ENCODE measurements around the gene SPNS2.
"Not testable (repeated sequence)": the region's sequence is repeated elsewhere in the genome, so short reads cannot be mapped to it uniquely, and the experiment has no call there.

Gene SPNS2

DNA sequence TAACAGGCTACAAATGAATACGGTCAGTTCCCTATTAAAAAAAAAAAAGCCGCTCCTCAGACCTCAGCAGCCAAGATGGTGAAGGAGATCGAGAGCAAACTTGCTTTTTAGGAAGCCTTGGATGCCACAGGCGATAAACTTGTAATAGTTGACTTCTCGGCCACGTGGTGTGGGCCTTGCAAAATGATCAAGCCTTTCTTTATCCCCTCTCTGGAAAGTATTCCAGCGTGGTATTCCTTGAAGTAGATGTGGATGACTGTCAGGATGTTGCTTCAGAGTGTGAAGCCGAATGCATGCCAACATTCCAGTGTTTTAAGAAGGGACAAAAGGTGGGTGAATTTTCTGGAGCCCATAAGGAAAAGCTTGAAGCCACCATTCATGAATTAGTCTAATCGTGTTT lies 73.5 kb downstream of the SPNS2 start:
- DNase-seq (ENCODE audit: low spot score), result no peak

DNA sequence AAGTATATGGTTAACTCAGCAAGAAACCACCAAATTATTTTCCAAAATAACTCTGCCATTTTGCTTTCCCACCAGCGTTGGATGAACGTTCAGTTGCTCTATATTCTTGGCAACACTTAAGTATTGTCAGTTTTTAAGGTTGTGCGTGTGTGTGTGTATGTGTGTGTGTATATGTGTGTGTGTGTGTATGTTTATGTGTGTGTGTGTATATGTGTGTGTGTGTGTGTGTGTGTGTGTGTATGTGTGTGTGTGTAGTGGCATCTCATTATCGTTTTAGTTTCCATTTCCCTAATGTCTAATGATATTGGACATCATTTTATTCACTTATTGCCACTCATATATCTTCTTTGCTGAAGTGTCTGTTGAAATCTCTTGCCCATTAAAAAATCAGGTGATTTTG lies 74.4 kb downstream of the SPNS2 start:
- DNase-seq (ENCODE audit: low spot score), result no peak

DNA sequence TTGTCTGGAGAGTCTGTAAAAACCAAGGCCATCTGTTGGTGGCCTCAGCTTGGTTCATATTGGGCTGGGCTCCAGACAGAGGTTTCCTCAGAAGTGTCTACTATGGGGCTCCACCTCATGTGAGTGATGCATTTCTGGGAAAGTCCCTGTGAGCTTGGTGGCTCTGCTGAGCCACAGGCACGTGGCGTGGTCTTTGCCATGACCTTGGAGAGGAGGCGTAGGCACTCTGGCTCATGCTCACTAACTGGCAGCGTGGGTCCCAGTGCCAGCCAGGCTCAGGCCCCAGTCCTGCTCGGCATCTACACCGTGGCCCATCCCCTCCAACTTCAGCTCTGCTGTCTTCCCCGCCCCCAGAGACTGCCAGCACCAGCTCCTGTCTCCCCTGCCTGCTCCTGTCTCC lies 75.0 kb downstream of the SPNS2 start:
- DNase-seq (ENCODE audit: low spot score), result no peak

DNA sequence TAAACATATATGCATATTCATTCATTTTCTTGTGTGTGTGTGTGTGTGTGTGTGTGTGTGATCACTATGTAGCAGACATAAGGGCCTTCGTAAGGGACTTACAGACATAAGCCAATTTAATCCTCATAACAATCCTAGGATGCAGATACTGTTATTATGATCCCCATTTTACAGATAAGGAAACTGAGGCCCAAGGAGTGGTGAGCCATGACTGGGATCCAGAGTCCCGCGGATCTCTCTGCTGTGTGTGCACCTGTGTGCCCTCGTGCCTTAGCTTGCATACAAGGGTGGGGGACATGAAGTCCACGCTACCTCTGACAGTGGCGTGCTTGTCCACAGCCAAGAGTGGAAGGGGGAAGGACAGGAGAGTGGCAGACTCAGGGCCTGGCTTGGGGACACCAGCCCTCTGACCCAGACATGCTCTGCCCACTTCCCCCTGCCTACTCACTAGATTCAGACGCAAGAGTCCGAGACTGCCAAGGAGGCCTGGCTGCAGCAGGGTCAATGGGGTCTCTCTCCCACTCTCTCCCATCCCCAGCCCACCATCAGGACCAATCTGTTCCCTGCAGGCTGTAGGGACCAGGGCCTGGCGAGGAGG lies 75.9 kb downstream of the SPNS2 start:
- DNase-seq (ENCODE audit: low spot score), result no peak

DNA sequence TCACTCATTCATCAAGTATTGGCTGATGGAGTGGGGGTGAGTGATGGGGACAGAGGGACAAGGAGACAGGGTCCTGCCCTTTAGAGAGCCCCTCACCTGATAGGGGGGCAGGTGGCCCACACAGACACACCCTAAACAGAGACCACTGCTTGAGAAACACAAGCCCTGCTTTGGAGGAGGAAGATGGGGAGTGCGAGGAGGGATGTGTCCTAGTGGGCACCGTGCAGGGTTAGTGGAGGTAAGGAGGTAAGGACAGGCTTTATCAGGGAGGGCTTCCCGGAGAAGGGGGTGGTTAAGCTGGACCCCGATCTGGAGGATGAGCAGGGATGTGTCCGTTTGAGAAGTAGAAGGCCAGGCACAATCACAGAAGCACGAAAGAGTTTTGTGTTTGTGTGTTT lies 77.5 kb downstream of the SPNS2 start:
- DNase-seq (ENCODE audit: low spot score), result no peak

DNA sequence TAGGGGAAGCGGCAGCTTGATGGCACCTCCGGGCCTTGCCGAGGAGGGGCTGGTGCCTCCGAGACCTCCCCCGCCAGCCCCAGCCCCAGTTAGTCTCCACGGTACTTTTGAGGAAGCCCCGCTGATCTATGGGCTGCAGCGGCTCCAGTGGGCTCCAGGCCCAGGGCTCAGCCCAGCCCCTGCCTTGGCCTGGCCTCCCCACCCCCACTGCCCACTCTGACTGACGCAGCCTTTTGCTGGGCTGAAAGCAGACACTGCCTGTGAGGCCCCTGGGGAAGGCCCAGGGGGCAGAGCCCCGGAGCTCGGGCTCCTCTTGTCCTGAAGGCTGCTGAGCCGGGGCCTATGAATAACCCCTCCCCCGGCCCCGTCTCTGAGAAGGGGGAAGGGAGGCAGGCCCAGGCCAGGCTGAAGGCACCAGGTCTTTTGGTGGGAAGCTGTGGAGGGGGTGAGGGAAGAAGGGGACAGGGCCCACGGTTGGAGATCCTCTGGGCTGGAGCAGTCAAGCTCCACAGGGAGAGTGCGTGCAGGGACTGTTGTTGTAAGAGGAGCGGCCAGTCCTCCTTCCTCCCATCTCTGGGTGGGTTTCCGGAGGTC lies 78.1 kb downstream of the SPNS2 start:
- DNase-seq (ENCODE audit: low spot score), result no peak

DNA sequence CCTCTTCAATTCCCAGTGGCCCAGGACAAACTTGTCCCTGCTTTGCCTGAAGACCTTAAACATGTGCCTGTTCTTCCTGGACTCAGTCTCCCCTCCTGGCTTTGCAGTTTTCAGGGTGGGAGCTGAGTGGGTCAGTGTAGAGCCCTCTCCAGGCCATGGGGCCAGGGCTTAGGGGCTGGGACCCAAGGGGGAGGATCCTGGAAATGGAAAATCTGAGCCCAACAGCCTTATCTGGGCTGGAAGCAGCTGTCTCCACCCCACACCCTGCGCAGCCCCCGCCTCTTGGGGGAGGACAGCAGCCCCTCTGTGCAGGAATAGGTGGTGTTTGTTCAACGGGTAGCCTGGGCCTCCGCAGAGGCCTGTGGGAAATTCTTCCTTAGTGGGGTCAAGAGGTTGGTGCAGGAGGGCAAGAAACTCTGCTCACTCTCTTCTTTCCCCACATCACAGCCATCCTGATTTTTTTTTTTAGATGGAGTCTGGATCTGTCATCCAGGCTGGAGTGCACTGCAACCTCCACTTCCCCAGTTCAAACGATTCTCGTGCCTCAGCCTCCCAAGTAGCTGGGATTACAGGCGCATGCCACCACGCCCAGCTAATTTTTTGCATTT lies 78.8 kb downstream of the SPNS2 start:
- no peak for DNase-seq (ENCODE audit: low spot score)

DNA sequence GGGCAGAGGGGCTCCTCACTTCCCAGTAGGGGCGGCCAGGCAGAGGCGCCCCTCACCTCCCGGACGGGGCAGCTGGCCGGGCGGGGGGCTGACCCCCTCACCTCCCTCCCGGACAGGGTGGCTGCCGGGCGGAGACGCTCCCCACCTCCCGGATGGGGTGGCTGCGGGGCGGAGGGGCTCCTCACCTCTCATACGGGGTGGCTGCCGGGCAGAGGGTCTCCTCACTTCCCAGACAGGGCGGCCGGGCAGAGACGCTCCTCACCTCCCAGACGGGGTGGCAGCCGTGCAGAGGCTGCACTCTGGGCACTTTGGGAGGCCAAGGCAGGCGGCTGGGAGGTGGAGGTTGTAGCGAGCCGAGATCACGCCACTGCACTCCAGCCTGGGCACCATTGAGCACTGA lies 79.7 kb downstream of the SPNS2 start:
- not testable (repeated sequence) for DNase-seq (ENCODE audit: low spot score)

DNA sequence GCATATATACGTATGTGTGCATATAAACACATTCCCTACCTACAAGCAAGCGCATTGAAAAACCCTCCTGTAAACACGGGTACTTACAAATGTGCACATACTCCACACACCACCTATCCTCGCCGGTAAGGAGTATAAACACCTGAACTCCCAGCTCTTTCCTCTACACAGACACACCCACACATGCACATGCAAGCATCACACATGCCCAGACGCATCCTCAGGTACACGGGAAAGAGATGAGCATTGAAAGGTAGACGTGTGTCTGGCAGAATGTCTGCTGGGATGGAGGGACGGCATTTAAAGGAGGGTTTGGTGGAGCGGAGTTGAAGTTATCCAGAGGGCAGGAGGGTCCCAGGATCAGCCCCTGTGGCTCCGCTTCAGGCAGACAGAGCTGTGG lies 81.0 kb downstream of the SPNS2 start:
- DNase-seq (ENCODE audit: low spot score), result no peak

DNA sequence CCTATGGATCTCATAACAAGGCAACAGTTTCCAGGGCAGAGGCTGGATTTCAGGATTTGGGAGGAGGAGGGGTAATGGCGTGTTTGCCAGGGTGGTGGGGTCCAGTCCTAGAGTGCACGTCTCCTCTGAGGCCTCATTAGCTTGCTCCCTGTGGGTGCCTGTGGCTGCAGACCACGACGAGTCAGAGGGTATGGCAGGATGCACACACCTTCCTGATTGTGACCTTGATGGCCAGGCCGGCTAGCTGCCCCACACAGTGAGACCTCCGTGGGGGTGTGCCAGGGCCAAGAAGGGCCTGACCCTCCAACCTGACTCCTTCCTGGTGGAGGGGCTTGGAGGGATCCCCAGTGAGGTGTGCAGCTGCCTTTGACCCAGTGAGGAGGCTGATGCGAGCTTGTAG lies 81.6 kb downstream of the SPNS2 start:
- DNase-seq (ENCODE audit: low spot score), result no peak

DNA sequence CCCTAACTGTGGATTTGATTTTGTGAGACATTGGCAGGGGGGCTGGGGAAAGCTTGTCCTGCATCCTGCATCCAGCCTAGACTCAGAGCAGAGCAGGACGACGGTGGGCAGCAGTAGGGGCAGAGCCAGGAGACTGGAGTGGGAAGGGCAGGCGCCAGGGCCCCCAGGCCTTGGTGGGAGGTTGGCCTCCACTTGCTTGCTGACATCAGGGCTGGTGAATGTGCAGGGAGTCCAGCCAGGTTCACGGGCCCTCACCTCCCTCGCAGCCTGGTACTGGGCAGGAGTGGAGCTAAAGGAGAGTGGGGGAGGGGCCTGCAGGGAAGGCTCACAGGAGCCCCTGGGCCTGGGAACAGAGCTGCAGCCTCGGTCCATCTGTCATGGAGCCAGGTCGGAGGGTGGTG lies 83.4 kb downstream of the SPNS2 start:
- no peak for DNase-seq (ENCODE audit: low spot score)

DNA sequence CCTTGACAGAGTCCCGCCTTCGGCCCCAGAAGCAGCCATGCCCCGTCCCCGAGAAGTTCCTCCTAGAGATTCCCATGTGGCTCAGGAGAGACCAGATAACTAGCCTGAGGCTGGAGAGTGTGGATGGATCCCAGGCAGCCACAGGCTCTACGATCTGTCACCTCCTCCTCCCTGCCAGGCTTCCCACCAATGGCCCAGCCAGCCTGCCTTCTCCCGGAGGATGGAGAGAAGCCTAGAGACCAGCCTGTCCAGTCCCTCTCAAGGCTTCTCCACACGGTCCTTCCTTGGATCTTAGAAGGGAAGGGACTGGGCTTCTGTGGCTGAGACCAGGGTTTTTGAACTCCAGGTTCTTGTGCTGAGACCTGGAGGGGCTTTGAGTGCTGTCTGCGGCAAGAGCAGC lies 84.0 kb downstream of the SPNS2 start:
- no peak for DNase-seq (ENCODE audit: low spot score)

DNA sequence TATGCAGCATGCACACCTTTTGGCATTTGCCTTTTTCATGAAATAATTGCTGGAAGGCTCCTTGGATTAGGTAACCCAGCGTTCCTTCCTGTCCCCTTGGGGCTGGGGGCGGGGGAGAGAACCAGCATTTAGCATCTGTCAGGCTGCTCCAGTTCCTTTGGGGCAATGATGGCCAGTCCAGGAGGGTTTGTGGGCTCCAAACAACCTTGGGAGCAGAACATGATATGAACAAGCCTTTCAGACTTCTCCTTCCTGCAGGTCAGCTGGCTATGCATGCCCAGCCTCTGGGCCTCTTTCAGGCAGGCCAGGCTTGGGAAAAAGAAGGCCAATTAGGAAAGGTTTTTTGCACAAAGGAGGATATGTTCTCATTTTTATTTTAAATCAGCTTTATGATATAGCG lies 84.5 kb downstream of the SPNS2 start:
- DNase-seq (ENCODE audit: low spot score), result no peak

DNA sequence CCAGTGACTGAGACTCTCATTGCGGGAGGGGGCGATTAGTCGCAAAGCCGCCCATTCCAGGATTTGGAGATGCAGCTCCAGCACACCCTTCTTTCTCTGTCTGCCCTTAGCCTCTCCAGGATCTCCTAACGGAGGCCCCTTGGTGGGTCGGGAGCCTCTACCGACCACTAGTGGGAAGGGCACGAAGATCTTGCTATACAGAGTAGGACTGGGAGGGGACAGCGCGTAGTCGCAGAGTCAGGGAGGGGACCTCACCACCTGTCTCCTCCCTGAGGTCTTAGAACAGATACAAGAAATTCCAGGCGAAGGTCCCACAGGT lies 85.1 kb downstream of the SPNS2 start:
- DNase-seq (ENCODE audit: low spot score), result peak; percentile 47

DNA sequence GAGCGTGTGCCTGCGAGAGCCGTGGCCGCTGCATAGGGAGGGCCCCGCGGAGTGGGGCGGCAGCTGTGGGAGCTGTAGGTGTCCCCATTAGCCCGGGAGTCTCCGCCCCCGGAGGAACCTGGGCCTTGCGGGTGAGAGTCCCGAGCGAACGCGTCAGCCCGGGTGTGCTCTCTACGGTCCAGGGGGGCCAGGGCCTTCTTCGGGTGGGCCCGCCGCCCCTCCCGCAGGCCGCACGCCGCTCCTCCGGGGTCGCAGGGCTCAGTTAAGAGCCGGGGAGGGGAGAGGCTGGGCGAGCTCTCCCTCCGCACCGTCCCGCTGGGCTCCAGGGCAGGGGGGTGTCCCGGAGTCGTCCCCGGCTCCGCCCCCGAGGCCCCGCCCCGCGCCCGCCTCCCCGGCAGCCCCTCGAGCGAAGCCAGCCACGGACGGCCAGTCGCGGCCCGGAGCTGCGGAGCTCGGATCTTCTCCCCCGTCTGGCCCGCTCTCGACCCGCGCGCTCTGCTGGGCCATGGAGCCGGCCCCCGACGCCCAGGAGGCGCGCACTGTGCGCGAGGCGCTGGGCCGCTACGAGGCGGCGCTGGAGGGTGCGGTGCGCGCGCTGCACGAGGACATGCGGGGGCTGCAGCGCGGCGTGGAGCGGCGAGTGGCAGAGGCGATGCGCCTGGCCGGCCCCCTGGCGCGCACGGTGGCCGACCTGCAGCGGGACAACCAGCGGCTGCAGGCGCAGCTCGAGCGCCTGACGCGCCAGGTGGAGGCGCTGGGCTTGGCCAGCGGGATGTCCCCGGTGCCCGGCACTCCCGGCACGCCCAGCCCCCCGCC lies 85.6 kb downstream of the SPNS2 start, which contains the start of gene SMTNL2:
Gene SMTNL2 (plus strand): TSS at position 429 of the 816 bp plus-strand sequence. CDS start 77 bp downstream, at position 506.
- no peak for DNase-seq (ENCODE audit: low spot score)

DNA sequence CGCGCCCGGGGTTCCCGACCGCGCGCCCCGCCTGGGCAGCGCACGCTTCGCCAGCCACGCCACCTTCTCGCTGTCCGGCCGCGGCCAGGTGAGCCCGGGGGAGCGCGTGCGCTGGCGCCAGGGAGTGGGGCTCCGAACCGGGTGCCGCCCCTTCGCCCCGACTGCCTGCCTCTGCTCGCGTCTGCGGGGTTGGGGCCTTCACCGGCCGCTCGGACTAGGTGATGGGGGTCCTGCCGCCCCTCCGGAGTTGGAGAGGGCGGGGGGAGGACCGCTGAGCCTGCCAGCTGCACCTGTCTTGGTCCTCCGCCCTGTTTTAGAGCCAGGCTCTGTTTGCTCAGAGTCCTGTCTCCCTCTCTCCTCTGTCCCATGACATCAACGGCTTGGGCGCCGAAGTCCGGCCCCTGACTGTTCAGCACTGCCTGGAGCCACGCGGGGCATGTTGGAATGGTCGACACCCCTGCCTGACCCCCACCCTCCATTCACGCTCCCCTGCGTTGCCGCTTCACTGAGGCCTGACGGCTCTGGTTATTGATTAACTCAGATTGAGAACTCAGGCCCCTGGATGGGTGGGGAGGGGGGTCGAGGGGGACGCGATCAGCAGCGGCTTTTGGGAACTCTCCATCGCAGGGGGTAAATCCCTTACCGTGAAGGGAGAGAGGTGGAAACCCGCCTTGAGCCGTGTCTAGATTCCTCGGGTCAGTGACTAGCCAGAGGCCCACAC lies 86.4 kb downstream of the SPNS2 start:
- no peak for DNase-seq (ENCODE audit: low spot score)

DNA sequence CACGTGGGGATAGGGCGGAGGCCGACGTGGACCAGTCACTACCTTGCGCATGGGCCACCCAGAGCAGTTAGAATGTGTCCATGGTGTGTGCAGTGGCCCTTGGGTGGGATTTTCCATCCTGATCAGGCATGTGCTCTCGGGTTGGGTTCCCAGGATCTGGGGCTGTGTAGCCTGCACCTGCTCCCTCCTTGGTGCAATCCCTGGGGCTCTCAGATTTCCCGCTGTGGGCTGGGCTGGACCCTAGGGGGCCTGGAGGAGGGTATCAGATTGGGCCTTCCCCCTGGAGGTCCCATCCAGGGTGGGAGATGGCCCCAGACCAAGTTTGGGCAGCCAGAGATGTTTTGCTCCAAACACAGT lies 86.9 kb downstream of the SPNS2 start:
- no peak for DNase-seq (ENCODE audit: low spot score)

DNA sequence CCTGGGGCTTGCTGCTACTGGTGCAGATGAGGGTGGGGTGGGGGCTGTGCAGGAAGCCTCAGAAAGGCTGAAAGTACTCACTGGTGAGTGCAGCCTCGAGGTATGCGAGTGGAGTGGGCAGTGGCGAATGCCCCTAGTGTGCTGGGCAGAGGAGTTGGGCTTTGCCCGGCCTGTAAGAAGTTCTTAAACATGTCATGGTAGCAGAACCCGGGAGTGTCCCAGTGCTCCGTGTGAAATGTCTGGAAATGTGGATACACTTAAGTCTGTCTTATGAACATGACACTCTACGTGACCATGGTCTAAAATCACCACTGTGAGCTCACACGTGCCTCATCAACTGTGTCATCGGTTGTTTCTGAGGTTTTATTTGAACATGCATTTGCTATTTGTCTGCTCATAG lies 87.4 kb downstream of the SPNS2 start:
- no peak for DNase-seq (ENCODE audit: low spot score)

DNA sequence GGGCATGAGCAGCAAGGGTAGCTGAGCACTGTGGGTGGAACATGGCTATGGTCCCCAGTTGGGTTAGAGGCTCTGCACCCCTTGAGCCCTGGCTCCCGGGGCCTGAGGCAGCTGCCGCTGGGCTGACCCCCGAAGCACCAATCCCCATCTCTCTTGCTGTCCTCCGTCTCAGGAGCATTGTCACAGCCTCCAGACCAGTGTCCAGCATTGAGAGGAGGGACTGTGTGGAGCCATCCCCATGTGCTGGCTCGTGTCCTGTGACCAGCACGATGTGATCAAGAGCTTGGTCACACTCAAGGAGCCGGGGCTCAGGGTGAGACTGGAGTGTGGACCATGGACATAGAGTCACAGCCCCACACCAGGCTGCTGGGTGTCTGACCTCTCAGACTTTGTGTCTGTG lies 88.5 kb downstream of the SPNS2 start:
- DNase-seq (ENCODE audit: low spot score), result no peak

DNA sequence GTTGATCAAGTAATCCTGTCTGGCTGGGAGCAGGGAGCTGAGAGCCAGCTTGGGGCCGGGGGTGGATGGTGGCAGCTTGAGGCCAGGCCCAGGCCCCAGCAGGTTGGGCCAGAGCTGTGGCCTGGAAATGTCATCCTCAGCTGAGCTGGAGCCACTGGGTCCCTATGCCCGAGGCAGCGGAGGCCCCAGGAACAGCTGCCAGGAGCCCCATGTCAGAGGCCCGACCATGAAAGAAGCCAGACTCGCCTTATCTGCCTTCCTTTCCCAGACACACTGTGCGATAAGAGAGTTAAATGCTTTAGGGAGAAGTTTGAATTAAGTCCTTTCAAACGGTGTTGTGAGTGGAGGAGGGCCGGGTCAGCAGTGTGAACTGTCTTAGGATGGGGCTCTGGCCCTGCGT lies 89.1 kb downstream of the SPNS2 start:
- DNase-seq (ENCODE audit: low spot score), result no peak

DNA sequence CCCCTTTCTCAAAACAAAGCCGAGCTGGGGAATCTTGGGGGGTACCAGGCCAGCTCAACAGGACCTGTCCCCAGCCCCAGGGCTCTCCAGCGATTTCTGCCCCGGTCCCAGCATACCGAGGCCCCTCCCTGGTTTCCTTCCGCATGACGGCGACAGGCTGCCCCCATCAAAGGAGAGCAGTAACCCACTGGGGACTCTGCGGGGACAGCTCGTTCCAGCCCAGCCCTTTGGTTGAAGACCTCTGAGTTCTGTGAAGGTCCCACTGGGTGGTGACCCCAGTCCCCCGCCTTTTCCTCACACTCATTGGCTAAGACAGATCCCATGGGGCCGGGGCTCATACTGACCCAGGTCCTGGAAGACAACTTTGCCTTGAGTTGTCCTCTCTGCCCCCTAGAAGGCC lies 89.7 kb downstream of the SPNS2 start:
- DNase-seq (ENCODE audit: low spot score), result no peak
